A673 (cell line): Measurements from ENCODE around the gene FHIT.

Experiments used
- EZH2 ChIP-seq: fragments of 200-600 bp; sonication (generic); IDR thresholded peaks from 2 replicates; pipeline ENCODE4 v1.6.1; 2017; ENCODE audit warnings: borderline replicate concordance, low read depth, mild to moderate bottlenecking, mixed read lengths, antibody characterized with exemption, low read length; ENCODE audit not compliant: poor library complexity, severe bottlenecking
- TF ChIP-seq, protein P1 (sequence below): fragments of 300-800, 200-600 bp; sonication (generic); conservative IDR thresholded peaks from 2 replicates; pipeline ENCODE4 v1.5.1; 2017; ENCODE audit warnings: low read depth, mild to moderate bottlenecking, antibody characterized with exemption, low read length, moderate library complexity, mixed read lengths

DNA sequence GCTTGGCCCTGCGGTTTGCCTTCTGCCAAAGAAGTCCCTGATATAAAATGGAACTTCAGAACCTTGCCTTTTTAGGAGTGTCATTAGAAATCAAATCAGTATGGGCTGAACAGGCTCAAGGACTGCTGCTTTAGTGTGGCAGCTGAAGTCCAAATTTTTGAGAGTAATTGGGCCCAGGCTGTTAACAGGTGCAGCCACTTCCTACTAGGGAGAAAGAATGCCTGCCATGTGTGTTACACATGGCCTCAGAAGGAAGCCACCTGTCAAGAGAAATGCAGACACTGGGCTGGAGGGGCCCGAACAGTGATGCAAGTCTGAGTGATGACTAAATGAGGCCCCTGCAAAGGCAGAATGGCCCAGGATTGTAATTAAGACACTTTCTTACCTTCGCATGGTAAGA is 1414.7 kb downstream of the FHIT start:
- TF ChIP-seq, protein P1, sequence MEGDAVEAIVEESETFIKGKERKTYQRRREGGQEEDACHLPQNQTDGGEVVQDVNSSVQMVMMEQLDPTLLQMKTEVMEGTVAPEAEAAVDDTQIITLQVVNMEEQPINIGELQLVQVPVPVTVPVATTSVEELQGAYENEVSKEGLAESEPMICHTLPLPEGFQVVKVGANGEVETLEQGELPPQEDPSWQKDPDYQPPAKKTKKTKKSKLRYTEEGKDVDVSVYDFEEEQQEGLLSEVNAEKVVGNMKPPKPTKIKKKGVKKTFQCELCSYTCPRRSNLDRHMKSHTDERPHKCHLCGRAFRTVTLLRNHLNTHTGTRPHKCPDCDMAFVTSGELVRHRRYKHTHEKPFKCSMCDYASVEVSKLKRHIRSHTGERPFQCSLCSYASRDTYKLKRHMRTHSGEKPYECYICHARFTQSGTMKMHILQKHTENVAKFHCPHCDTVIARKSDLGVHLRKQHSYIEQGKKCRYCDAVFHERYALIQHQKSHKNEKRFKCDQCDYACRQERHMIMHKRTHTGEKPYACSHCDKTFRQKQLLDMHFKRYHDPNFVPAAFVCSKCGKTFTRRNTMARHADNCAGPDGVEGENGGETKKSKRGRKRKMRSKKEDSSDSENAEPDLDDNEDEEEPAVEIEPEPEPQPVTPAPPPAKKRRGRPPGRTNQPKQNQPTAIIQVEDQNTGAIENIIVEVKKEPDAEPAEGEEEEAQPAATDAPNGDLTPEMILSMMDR = no peak
- TF ChIP-seq EZH2 = no peak
